GM15510 (cell line): ENCODE results near the gene WNK2.

Experiments
- POLR2A ChIP-seq: IDR thresholded peaks from 3 replicates; pipeline ENCODE4 v1.6.1; 2011; ENCODE audit warnings: borderline replicate concordance; ENCODE audit not compliant: insufficient read length; ENCODE audit errors: extremely low read depth

Gene WNK2

DNA sequence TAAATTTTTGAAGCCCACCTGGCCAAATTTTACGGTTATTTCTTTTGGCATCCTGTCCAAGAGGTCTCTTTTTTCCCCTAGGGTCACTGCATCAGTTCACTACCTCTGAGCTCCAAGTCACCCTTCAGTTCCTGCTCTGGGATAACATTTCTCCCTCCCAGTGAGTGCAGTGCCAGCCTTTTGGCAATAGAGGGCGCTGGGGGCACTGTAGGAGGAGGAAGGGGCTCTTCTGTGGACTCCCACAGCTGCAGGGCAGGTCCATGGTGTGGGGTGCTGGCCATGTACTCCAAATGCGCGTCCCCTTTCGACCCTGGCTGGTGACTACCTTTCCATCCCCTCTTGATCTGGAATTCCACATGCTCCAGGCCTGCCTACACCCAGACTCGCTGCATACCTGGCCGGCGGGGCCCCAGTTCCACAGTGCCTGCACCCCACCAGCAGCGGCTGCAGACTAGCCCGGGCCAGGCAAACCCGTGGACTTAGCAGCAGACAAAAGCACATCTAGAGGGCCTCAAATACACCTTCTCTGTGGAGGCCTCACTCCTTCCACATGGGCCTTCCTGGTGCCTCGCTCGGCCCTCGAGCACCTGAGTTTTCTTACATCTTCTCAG is 29.5 kb upstream of the WNK2 start:
- TF ChIP-seq POLR2A: no peak

DNA sequence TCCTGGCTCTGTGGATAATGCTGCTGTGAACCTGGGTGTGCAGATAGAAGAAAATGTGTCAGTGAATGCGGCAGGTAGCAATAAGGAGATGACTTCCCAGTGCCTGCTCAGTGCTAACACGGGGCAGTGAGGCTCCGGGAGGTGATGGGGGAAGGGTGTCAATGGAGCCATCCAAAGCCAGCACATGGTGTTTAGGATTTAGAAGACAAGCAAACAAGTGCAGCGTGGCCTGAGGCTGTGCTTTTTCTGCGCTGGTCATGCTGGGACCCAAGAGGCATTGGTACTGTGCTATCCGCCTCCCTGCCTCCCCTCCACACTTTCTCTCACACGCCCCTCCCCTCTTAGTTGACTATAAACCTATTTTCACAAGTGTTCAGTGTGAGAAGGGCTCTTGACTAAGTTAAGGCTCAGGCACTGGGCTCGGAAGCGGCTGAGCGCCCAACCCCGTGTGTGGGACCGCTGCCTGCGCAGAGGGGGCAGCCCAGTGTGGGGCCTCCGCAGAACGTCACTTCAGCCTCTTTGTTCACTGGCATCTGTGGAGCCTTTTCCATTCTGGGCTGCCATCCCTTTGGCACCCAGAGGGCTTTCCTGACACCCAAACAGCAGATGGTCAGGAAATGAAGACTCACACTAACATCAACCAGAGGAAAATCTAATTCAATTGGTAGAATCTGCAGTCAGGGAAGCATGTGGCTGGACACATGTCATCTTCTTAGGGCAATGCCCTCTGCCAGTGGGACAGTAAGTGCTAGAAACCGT is 28.0 kb upstream of the WNK2 start:
- no peak for TF ChIP-seq POLR2A

DNA sequence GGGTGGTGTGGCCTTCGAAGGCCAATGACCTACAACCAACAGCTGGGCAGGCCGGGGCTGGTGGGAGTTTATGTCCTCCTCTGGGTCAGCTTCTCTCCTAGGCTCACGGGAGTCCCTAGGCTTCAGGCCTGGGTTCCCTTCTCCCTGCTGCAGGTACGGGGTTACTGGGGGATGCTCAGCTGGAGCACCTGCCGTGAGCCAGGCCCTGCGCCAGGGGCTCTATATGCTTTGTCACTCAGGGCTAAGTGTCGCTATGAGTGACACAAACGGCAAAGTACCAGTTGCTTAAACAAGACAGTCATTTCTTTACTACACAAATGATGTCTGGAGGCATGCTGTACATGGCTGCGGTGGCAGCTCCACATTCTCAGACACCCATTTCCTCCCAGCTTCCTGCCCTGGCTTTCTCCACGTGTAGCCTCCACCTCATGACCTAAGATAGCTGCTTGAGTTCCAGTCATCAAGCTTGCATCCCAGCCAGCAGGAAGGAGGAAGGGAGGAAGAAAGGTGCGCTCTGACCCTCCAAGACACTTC is 27.4 kb upstream of the WNK2 start:
- TF ChIP-seq POLR2A: no peak

DNA sequence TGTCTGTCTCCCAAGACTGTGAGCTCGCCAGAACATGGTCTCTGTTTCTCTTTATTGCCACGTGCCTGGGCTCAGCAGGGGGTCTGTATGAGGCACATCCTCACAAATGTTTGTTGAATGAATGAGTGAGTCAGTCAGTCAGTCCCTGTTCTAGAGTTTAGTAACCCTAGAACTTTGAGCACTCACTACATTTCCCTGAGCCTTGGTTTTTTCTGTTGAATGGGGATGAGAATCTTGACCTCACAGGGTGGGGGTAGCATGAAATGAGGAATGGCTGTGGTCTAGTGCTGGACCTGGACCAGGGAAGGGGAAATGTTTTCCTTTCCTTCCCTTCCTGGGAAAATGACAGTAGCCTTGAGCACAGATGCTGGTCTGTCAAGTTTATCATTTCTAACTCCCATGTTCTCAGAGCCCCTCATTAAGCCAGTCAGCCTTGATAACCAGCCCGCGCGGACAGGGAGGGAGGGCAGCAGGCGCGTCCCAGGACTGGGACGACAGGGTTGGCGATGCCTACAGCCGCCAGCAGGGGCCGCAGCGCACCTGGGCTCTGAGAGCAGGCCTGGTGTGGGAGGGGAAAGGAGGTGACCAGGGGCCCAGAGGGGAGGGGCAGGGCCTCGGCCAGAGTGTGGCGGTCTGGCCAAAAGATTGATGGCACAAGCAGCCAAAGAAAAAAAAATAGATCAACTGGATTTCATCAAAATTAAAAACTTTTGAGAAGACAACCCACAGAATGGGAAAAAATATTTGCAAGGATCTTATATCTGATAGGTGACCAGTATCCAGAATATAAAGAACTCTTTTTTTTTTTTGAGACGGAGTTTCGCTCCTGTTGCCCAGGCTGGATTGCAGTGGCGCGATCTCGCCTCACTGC is 24.1 kb upstream of the WNK2 start:
- no peak for TF ChIP-seq POLR2A

DNA sequence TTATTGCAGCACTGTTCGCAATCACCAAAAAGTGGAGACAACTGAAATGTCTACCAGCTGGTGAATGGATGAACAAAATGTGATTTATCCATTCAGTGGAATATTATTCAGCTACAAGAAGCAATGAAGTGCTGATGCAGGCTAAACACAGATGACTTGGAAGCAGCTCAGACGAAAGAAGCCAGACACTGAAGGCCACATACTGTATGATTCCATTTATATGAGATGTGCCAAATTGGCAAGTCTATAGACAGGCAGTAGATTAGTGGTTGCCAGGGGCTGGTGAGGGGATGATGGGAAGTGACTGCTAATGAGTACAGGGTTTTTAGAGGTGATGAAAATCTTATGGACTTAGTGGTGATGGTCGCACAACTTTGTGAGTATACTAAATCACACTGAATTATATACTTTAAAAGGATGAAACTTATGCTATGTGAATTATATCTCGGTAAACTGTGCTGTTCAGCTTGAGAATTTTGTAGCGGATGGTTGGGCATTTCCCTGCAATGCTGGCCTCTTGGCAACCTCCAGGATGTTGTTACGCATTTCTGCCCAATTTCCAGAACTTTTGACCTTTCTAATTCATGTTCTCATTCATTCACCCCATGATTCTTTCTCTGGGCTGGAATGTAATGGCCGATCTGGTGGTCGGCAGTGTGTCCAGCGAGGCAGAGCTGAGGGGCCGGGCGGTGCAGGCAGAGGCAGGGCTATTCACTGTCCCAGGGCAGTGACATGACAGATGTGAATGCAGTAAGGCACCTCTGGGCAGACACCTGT is 22.0 kb upstream of the WNK2 start:
- TF ChIP-seq POLR2A: no peak

DNA sequence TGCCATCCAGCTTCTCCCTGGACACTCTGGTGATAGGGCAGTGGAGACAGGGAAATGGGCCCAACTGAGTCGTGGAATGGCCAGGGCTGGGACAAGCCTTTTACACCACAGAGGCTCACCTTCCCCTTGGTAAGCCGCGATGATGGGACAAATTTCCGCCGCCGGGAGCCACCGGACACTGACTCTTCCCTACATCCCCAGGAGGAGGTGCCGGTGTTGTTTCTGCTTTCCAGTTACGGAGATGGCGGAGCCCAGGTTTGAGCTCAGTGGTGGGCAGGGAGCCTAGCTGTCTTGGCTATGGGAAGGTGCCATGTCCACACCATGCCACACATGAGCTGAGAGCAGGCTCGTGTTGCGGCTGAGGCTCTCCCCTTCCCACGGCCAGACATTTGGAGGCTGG is 19.9 kb upstream of the WNK2 start:
- no peak for TF ChIP-seq POLR2A

DNA sequence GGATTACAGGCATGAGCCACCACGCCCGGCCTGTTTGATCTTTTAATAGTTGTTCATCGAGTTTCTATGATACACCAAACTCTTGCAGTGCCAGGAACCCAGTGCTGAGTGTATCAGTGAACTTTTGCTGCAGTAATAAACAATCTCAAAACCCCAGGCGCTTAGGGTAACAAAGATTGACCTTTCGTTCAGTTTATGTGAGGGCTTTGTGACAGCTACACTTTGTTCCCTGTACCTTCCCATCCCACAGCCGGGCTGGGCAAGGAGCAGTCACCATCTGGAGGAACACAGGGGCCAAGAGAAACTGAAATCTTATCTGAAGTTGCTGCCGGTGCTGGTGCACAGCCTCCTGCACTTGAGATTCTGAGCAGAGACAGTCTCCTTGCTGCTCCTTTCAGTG is 17.2 kb upstream of the WNK2 start:
- TF ChIP-seq POLR2A: no peak

DNA sequence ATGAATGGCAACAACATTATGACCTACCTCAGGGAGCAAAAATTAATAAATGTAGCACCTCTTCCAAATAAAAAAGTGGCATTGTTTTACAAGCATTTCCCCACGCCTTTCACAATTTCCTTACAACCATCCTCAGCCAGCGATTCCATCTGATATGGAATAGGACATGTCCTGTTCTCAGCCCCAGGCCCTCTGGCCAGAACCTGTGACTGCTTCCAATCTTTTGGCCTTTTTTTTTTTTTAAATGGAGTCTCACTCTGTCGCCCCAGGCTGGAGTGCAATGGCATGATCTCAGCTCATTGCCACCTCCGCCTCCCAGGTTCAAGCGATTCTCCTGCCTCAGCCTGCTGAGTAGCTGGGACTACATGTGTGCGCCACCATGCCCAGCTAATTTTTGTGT is 16.8 kb upstream of the WNK2 start:
- TF ChIP-seq POLR2A: no peak

DNA sequence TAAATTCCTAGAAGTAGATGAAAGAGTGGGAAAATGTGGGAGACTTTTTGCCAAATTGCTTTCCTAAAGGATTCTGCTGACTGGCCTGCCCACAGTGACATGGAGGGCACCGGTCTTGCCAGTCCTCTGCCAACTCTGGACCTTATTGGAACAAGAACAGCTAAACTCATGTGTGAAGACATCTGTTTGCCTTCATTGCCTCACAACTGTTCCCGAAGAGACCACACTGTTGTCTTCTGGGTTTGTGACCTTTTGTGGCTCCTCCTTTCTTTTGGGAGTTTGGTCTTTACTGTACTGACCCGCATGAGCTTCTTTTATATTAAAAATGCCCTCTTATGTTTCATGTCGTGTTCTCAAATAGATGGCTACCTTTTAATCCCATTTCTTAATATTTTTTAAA is 16.1 kb upstream of the WNK2 start:
- TF ChIP-seq POLR2A: no peak

DNA sequence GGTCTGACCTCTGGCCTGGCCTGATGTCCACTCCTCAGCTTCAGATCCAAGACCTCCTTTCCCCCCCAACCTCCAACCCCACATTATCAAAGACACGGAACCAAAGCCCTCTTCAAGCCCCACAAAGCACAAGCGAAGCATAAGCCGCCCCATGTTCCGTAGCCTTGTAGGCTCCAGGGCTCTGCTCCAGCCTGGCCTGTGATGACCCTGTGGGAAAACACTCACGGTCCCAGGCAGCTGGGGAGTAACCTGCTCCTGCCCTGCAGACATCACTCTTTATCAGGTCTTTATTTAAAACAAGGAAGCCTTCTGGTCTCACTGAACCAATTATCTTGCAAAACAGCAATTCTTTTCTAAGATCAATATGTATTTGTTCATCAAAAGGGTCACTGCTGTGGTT is 15.4 kb upstream of the WNK2 start:
- no peak for TF ChIP-seq POLR2A

DNA sequence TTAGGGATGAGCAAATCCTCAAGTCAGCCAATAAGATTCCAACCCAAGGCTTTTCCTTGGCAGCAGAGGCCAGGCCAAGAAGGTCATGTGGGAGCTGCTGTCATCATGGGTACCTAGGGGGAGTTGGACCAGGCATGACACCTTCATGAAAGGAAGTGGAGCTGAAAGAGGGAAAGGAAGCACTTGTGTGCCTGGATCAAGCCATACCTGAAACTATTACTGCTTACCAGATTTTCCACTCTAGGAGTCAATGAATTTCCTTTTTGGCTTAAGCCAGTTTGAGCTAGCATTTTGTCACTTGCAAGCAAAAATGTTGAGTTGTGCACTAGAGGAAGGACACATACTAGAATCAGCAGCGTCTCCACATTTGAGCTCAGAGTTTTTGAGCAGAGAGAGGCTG is 14.5 kb upstream of the WNK2 start:
- TF ChIP-seq POLR2A: no peak

DNA sequence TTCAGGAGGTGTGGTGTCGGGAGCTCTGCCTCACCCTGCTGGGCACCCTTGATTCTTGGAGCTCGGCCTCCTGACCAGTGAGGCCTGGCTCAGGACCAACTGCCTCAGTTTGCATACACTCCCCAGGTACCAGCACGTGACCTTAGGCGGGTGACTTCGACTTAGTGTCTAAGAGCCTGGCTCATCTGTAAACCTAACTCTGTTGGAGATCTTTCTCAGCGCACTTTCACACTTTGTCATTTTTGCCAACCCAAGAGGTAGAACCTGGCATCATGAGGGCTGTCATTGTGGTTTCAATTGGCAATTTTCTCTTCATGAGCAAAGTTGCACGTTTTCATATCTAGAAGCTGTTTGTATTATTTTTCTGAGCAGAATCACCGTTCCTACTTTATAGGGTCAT is 13.4 kb upstream of the WNK2 start:
- no peak for TF ChIP-seq POLR2A

DNA sequence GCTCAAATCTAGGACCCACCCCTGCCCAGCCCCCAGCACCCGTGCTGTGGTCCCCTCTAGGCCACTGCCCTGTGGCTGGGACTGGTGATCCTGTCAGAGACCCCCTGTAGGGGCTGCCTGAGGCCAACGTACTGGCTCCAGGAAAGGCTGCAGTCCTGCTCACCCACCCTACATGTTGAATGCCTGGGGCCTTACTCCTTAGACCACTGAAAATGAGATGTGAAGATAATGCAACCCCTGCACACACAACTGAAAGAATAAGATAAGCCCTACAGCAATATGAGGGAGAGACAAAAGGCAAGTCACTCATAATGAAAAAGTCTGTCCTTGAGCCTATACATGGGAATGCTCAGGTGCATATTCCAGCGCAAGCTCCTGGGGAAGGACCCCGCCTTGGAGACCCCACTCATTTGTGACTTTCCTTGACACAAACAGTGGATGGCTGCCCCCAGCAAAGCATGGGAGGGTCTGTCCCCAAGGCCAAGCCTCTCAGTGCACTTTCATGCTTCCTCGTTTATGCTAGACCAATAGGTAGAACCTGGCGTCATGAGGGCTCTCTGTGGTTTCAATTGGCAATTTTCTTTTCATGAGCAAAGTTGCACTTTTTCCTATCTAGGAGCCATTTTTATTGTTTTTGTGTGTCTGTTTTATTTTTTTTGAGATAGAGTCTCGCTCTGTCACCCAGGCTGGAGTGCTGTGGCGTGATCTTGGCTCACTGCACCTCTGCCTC is 12.5 kb upstream of the WNK2 start:
- TF ChIP-seq POLR2A: no peak
